IMR-90 (cell line): ENCODE results near the gene INF2. TPM values are rescaled to one million over a fixed set of nuclear protein-coding genes. Genes with fewer than 3 reads are reported as not detected.

Source experiments
- ATAC-seq: fragments of 200-7000 bp; cut with Tn5 transposase; 2 replicates; pipeline ENCODE4 v1.9.1; 2020; ENCODE audit warnings: low read depth, mild to moderate bottlenecking, moderate library complexity
- BruUV-seq: library from RNA; stranded (reverse); fragments of 400-500 nt; replicated peaks from 2 replicates; lab custom pipeline; 2021; lab: Mats Ljungman, UMichigan
- CTCF ChIA-PET: fragments of 300-600 bp; formaldehyde crosslinking; extraction: SDS; loops from one replicate; lab custom pipeline; 2021; ENCODE audit warnings: antibody characterized with exemption; lab: Yijun Ruan, JAX
- POLR2A ChIA-PET: fragments of 300-600 bp; sonication (Branson Sonifier 250); formaldehyde crosslinking; loops from one replicate; lab custom pipeline; 2022; ENCODE audit warnings: antibody characterized with exemption; ENCODE audit not compliant: unreplicated experiment; lab: Charles Lee
- DNase-seq: peaks from one replicate; pipeline ENCODE4 v3.0.0; 2013
- H2AFZ ChIP-seq: replicated peaks from 2 replicates; pipeline ENCODE3; 2013; ENCODE audit warnings: low read length, mild to moderate bottlenecking; ENCODE audit not compliant: poor library complexity
- H2AK5ac ChIP-seq: 2 replicates; pipeline ENCODE4 v1.6.1; 2013; ENCODE audit warnings: low read depth, low read length, inconsistent platforms
- H2AK9ac ChIP-seq: replicated peaks from 2 replicates; pipeline ENCODE3; 2013; ENCODE audit warnings: mild to moderate bottlenecking, low read depth, low read length, moderate library complexity; ENCODE audit not compliant: poor library complexity
- H2BK120ac ChIP-seq: 2 replicates; pipeline ENCODE4 v1.6.1; 2013; ENCODE audit warnings: low read depth, low read length, inconsistent platforms
- H2BK15ac ChIP-seq: 3 replicates; pipeline ENCODE4 v1.6.1; 2013; ENCODE audit warnings: low read depth, low read length, inconsistent platforms
- H2BK20ac ChIP-seq: 2 replicates; pipeline ENCODE4 v1.6.1; 2013; ENCODE audit warnings: low read depth, mild to moderate bottlenecking, inconsistent platforms, low read length, moderate library complexity
- H2BK5ac ChIP-seq: 2 replicates; pipeline ENCODE4 v1.6.1; 2013; ENCODE audit warnings: mild to moderate bottlenecking, low read depth, low read length, inconsistent platforms; ENCODE audit not compliant: poor library complexity, severe bottlenecking
- H3K14ac ChIP-seq: replicated peaks from 2 replicates; pipeline ENCODE4 v1.6.1; 2013; ENCODE audit warnings: low read depth, low read length, inconsistent platforms
- H3K18ac ChIP-seq: 2 replicates; pipeline ENCODE4 v1.6.1; 2013; ENCODE audit warnings: low read depth, low read length, control low read depth
- H3K23ac ChIP-seq: 2 replicates; pipeline ENCODE4 v1.6.1; 2013; ENCODE audit warnings: low read depth, low read length, inconsistent platforms
- H3K27ac ChIP-seq: 2 replicates; pipeline ENCODE4 v1.5.1; 2013; ENCODE audit warnings: mild to moderate bottlenecking, control low read depth, low read length; ENCODE audit not compliant: insufficient read depth
- H3K27me3 ChIP-seq: 2 replicates; pipeline ENCODE4 v1.6.1; 2013; ENCODE audit warnings: low read length; ENCODE audit not compliant: control insufficient read depth, insufficient read depth
- H3K36me3 ChIP-seq: 2 replicates; pipeline ENCODE4 v1.6.1; 2013; ENCODE audit warnings: low read length, mixed read lengths; ENCODE audit not compliant: control insufficient read depth, insufficient read depth
- H3K4ac ChIP-seq: 2 replicates; pipeline ENCODE4 v1.6.1; 2013; ENCODE audit warnings: low read depth, low read length, inconsistent platforms
- H3K4me1 ChIP-seq: 2 replicates; pipeline ENCODE4 v1.6.1; 2013; ENCODE audit warnings: low read length, mixed read lengths; ENCODE audit not compliant: control insufficient read depth, insufficient read depth
- H3K4me2 ChIP-seq: 2 replicates; pipeline ENCODE4 v1.6.1; 2013; ENCODE audit warnings: low read depth, mild to moderate bottlenecking, control low read depth, low read length, moderate library complexity
- H3K4me3 ChIP-seq: 2 replicates; pipeline ENCODE4 v1.5.1; 2013; ENCODE audit warnings: low read depth, mild to moderate bottlenecking, control low read depth, low read length, moderate library complexity; ENCODE audit not compliant: insufficient read depth
- H3K56ac ChIP-seq: 2 replicates; pipeline ENCODE4 v1.6.1; 2013; ENCODE audit warnings: low read length, inconsistent platforms; ENCODE audit not compliant: insufficient read depth; ENCODE audit errors: extremely low read depth
- H3K79me1 ChIP-seq, 2 experiments: 2 replicates each; pipeline ENCODE4 v1.6.1; 2013; ENCODE audit warnings: low read length in 2 of 2, inconsistent platforms in 1 of 2, low read depth in 1 of 2
- H3K9ac ChIP-seq: 2 replicates; pipeline ENCODE4 v1.6.1; 2013; ENCODE audit warnings: low read depth, low read length, control low read depth
- H3K9me1 ChIP-seq: 2 replicates; pipeline ENCODE4 v1.6.1; 2013; ENCODE audit warnings: low read length, inconsistent platforms; ENCODE audit not compliant: insufficient read depth
- H3K9me3 ChIP-seq: 2 replicates; pipeline ENCODE4 v1.6.1; 2013; ENCODE audit warnings: low read length; ENCODE audit not compliant: control insufficient read depth, insufficient read depth
- H4K20me1 ChIP-seq: 2 replicates; pipeline ENCODE4 v1.6.1; 2013; ENCODE audit warnings: low read length, inconsistent platforms; ENCODE audit not compliant: insufficient read depth
- H4K5ac ChIP-seq: 2 replicates; pipeline ENCODE4 v1.6.1; 2013; ENCODE audit warnings: mild to moderate bottlenecking, low read depth, low read length, control low read depth
- H4K8ac ChIP-seq, 2 experiments: 2 replicates each; pipeline ENCODE4 v1.6.1; 2013; ENCODE audit warnings: low read depth in 2 of 2, low read length in 2 of 2, control low read depth in 1 of 2, inconsistent platforms in 1 of 2
- H4K91ac ChIP-seq: 2 replicates; pipeline ENCODE4 v1.6.1; 2013; ENCODE audit warnings: low read depth, low read length, inconsistent platforms; ENCODE audit not compliant: insufficient read depth
- CHD1 ChIP-seq: IDR thresholded peaks from 2 replicates; pipeline ENCODE4 v1.6.1; 2012; ENCODE audit warnings: low read depth, low read length, improper control_type of control experiment
- FOS ChIP-seq: fragments of 150-350 bp; IDR thresholded peaks from 2 replicates; pipeline ENCODE4 v1.6.1; 2016; ENCODE audit warnings: low read depth, low read length
- MAZ ChIP-seq: IDR thresholded peaks from 2 replicates; pipeline ENCODE4 v1.6.1; 2012; ENCODE audit warnings: low read depth, mild to moderate bottlenecking, low read length, improper control_type of control experiment, moderate library complexity, borderline replicate concordance
- MXI1 ChIP-seq: IDR thresholded peaks from 2 replicates; pipeline ENCODE4 v1.6.1; 2012; ENCODE audit warnings: low read depth, mild to moderate bottlenecking, low read length, moderate library complexity, borderline replicate concordance
- POLR2A ChIP-seq: IDR thresholded peaks from 2 replicates; pipeline ENCODE4 v1.6.1; 2012; ENCODE audit warnings: mild to moderate bottlenecking, low read depth, low read length
- RCOR1 ChIP-seq: IDR thresholded peaks from 2 replicates; pipeline ENCODE4 v1.6.1; 2012; ENCODE audit warnings: mild to moderate bottlenecking, low read length, improper control_type of control experiment; ENCODE audit not compliant: insufficient replicate concordance
- WGBS, 2 experiments: methylation state at CpG; one replicate each; pipeline versions ENCODE4 v1.1.5 to v1.1.7; 2013; ENCODE audit warnings: missing lambda C conversion rate in 2 of 2; ENCODE audit not compliant: insufficient read length in 1 of 2; ENCODE audit errors: extremely low coverage in 2 of 2; 5-methylcytosine and 5-hydroxymethylcytosine counted together
- dilution Hi-C: fragments of 300-500 bp; cut with HindIII; formaldehyde crosslinking; loops from one replicate; pipeline ENCODE4 v1.14.3; 2018; ENCODE audit warnings: low sequenced_read_pairs; ENCODE audit not compliant: unreplicated experiment
- in situ Hi-C: fragments of 300-500 bp; cut with MboI; formaldehyde crosslinking; loops from 3 replicates; pipeline ENCODE4 v1.14.3; 2019; ENCODE audit warnings: low sequenced_read_pairs, inconsistent platforms, mixed read lengths
- intact Hi-C: fragments of 100-400 bp; cut with micrococcal nuclease; formaldehyde crosslinking; loops from 2 replicates; pipeline ENCODE4 v1.10.0; 2022
- polyA plus RNA-seq, 3 experiments: library from polyadenylated mRNA; depleted of rRNA; stranded (reverse); fragments of >200 nt; gene quantifications; 2 replicates each; pipeline ENCODE4 v1.2.3, GENCODE V29; 2012; ENCODE audit warnings: low replicate concordance in 1 of 3
- total RNA-seq: library from RNA; depleted of rRNA; stranded (reverse); fragments of >200 nt; gene quantifications from 2 replicates; pipeline ENCODE4 v1.2.3, GENCODE V29; 2012
- TF ChIP-seq, protein P1 (sequence below): fragments of 150-350 bp; IDR thresholded peaks from 2 replicates; pipeline ENCODE4 v1.6.1; 2017; ENCODE audit warnings: mild to moderate bottlenecking, antibody characterized with exemption, low read length, low read depth
- TF ChIP-seq, protein P2 (sequence below): fragments of 150-350 bp; IDR thresholded peaks from 2 replicates; pipeline ENCODE4 v1.6.1; 2016; ENCODE audit warnings: low read depth, mild to moderate bottlenecking, low read length, moderate library complexity, borderline replicate concordance

Gene INF2
- total and polyA plus RNA-seq, 2 of the 4 experiments (the other 2 are of a cell fraction), result 16.8 to 62.1 TPM

DNA sequence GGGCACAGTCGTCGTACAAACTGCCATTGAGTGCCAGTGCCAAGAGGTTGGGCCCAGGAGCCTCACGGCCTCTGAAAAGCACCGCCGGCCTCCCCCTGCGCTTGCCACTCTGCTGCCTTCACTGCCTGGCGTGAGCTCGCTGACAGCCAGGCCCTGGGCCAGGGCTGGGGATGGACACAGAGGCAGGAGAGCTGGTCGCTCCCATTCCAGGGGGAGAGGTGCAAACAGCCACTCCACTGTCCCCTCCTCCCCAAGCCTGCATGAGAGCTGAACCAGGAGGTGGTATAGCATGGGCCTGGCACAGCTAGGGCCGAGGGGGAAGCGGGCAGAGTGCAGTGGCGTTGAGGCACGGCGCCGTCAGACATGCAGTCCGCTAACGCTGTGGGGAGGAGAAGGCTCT lies 39.2 kb downstream of the INF2 start:
- Histone ChIP-seq H3K27ac (no peak overlapping the region), H3K36me3 (no peaks in the 10 kb centered on the region), H3K9me3 (no peaks in the 10 kb centered on the region), H4K91ac (no peak overlapping the region), H2AK5ac (no peak overlapping the region), H4K5ac (no peak overlapping the region), H3K4ac (no peak overlapping the region), H3K27me3 (no peaks in the 10 kb centered on the region; the same call in 1 of the 2 replicates), H2BK5ac (no peak overlapping the region), H3K79me1 (no peaks in the 10 kb centered on the region; a peak in 1 of 4 replicates), H2BK120ac (no peak overlapping the region), H3K4me2 (no peak overlapping the region), H4K8ac (no peak overlapping the region), H3K56ac (no peak overlapping the region), H2AK9ac (no peak overlapping the region), H3K18ac (no peak overlapping the region), H2BK15ac (no peak overlapping the region), H4K20me1 (0 out of 2 replicates have a peak, but pooled peaks cover 3% of the 10 kb centered on the region), H2AFZ (no peak overlapping the region), H3K9ac (no peak overlapping the region), H3K4me3 (no peak overlapping the region), H3K23ac (no peak overlapping the region), H3K9me1 (no peaks in the 10 kb centered on the region), H2BK20ac (no peak overlapping the region), H3K14ac (no peak overlapping the region), H3K4me1 (peaks cover 6% of the 10 kb centered on the region; the same call in 1 of the 2 replicates)
- DNase-seq (no peak), ATAC-seq (no peak)
- intact Hi-C loops (no loop called here), in situ Hi-C loops (no loop called here), dilution Hi-C loops (no loop called here)
- TF ChIP-seq CHD1 (no peak), MXI1 (no peak), MAZ (no peak), POLR2A (no peak), FOS (no peak), RCOR1 (no peak)
- TF ChIP-seq, protein P1, sequence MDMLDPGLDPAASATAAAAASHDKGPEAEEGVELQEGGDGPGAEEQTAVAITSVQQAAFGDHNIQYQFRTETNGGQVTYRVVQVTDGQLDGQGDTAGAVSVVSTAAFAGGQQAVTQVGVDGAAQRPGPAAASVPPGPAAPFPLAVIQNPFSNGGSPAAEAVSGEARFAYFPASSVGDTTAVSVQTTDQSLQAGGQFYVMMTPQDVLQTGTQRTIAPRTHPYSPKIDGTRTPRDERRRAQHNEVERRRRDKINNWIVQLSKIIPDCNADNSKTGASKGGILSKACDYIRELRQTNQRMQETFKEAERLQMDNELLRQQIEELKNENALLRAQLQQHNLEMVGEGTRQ, result no peak
- TF ChIP-seq, protein P2, sequence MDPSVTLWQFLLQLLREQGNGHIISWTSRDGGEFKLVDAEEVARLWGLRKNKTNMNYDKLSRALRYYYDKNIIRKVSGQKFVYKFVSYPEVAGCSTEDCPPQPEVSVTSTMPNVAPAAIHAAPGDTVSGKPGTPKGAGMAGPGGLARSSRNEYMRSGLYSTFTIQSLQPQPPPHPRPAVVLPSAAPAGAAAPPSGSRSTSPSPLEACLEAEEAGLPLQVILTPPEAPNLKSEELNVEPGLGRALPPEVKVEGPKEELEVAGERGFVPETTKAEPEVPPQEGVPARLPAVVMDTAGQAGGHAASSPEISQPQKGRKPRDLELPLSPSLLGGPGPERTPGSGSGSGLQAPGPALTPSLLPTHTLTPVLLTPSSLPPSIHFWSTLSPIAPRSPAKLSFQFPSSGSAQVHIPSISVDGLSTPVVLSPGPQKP, result no peak
- ChIA-PET POLR2A (no interaction called here), CTCF (no interaction called here)
- no TSS peak for BruUV-seq
- WGBS, 2 experiments, result 91% methylated on average over 12 of the region's 17 CpGs; no CpG with 5 or more reads in 1 of the 2 experiments
